HepG2 (cell line): ENCODE data around the gene HEATR1. TPM values are rescaled to one million over a fixed set of nuclear protein-coding genes. Genes with fewer than 3 reads are reported as not detected.

Experiments used
- ATAC-seq: fragments of 200-7000 bp; cut with Tn5 transposase; 3 replicates; pipeline ENCODE4 v1.9.1; 2020; ENCODE audit warnings: mild to moderate bottlenecking, moderate library complexity
- BruUV-seq: library from RNA; stranded (reverse); fragments of 400-500 nt; replicated peaks from 2 replicates; lab custom pipeline; 2021; lab: Mats Ljungman, UMichigan
- CTCF ChIA-PET: fragments of 300-600 bp; formaldehyde crosslinking; extraction: SDS; loops from one replicate; lab custom pipeline; 2021; ENCODE audit warnings: low total read pairs, inconsistent platforms, low intra/inter-chr PET ratio; lab: Yijun Ruan, JAX
- POLR2A ChIA-PET: fragments of 350-600 bp; sonication (Branson Sonifier 250); formaldehyde crosslinking; loops from one replicate; lab custom pipeline; 2020; ENCODE audit warnings: antibody characterized with exemption, inconsistent platforms; lab: Yijun Ruan, JAX
- DNase-seq: peaks from one replicate; pipeline ENCODE4 v3.0.0-alpha.2; 2015; ENCODE audit warnings: low spot score
- FAIRE-seq: peaks from 3 replicates; lab custom pipeline; 2011; peaks lifted over from hg19 to GRCh38; lab: Jason Lieb, UNC
- H2AFZ ChIP-seq: one replicate; pipeline ENCODE4 v1.6.1; 2011; ENCODE audit warnings: low read length, inconsistent platforms
- H3K27ac ChIP-seq: fragments of 300-600 bp; 3 replicates; pipeline ENCODE4 v1.8.0; 2011; ENCODE audit warnings: mixed run types, mild to moderate bottlenecking, mixed read lengths, low read length, inconsistent platforms; ENCODE audit not compliant: insufficient read depth; ENCODE audit errors: extremely low read length
- H3K27me3 ChIP-seq, 2 experiments: fragments of 200-600 bp in 1 of 2; 2 replicates in 1 of 2; 3 replicates in 1 of 2; pipeline versions ENCODE4 v1.6.0 to v1.8.0; 2011; ENCODE audit warnings: low read length in 2 of 2, mild to moderate bottlenecking in 2 of 2, moderate library complexity in 2 of 2, inconsistent platforms in 1 of 2; ENCODE audit not compliant: insufficient read depth in 2 of 2, control insufficient read depth in 1 of 2
- H3K36me3 ChIP-seq, 2 experiments: fragments of 200-600 bp in 1 of 2; replicated peaks in 1 of 2; 2 replicates in 1 of 2; 3 replicates in 1 of 2; pipeline versions ENCODE4 v1.5.1 to v1.8.0; 2011; ENCODE audit warnings: low read length in 2 of 2, inconsistent platforms in 1 of 2; ENCODE audit not compliant: insufficient read depth in 2 of 2, control insufficient read depth in 1 of 2
- H3K4me1 ChIP-seq: 2 replicates; pipeline ENCODE4 v1.5.1; 2012; ENCODE audit warnings: low read length, inconsistent platforms; ENCODE audit not compliant: insufficient read depth
- H3K4me2 ChIP-seq: 2 replicates; pipeline ENCODE4 v1.6.0; 2011; ENCODE audit warnings: low read depth, low read length, inconsistent platforms
- H3K4me3 ChIP-seq, 3 experiments: fragments of 200-600 bp in 1 of 3; sonication (generic), shearing (Covaris generic) in 1 of 3; replicated peaks in 1 of 3; 2 replicates each; pipeline ENCODE4 v1.5.1; 2011 to 2016; ENCODE audit warnings: low read length in 3 of 3, inconsistent platforms in 2 of 3, low read depth in 2 of 3, mild to moderate bottlenecking in 2 of 3, control low read depth in 1 of 3, mixed read lengths in 1 of 3; ENCODE audit not compliant: insufficient read depth in 1 of 3
- H3K79me2 ChIP-seq: one replicate; pipeline ENCODE4 v1.6.1; 2011; ENCODE audit warnings: low read length, inconsistent platforms; ENCODE audit not compliant: insufficient read depth
- H3K9ac ChIP-seq: 2 replicates; pipeline ENCODE4 v1.6.0; 2011; ENCODE audit warnings: mild to moderate bottlenecking, low read depth, low read length, inconsistent platforms; ENCODE audit not compliant: insufficient read depth
- H3K9me3 ChIP-seq: 2 replicates; pipeline ENCODE4 v1.5.1; 2012; ENCODE audit warnings: mild to moderate bottlenecking, low read length
- H4K20me1 ChIP-seq: 2 replicates; pipeline ENCODE4 v1.6.0; 2011; ENCODE audit warnings: inconsistent platforms, mild to moderate bottlenecking, low read length, moderate library complexity; ENCODE audit not compliant: insufficient read depth
- AKNA ChIP-seq: sonication (generic); formaldehyde crosslinking; IDR thresholded peaks from 2 replicates; pipeline ENCODE4 v1.4.0; 2020; ENCODE audit warnings: missing genetic modification reagents, borderline replicate concordance
- ARNTL ChIP-seq: sonication (generic); formaldehyde crosslinking; IDR thresholded peaks from 2 replicates; pipeline ENCODE4 v1.4.0; 2020; ENCODE audit warnings: mild to moderate bottlenecking, missing genetic modification reagents
- GFI1 ChIP-seq: sonication (generic); formaldehyde crosslinking; IDR thresholded peaks from 2 replicates; pipeline ENCODE4 v1.5.0; 2020; ENCODE audit warnings: missing genetic modification reagents, mild to moderate bottlenecking, borderline replicate concordance
- GLI4 ChIP-seq: sonication (generic); formaldehyde crosslinking; IDR thresholded peaks from 2 replicates; pipeline ENCODE4 v1.5.1; 2020; ENCODE audit warnings: missing genetic modification reagents, mild to moderate bottlenecking, moderate library complexity, borderline replicate concordance
- MLXIP ChIP-seq: sonication (generic); formaldehyde crosslinking; IDR thresholded peaks from 2 replicates; pipeline ENCODE4 v1.9.0; 2021; ENCODE audit warnings: missing genetic modification reagents, borderline replicate concordance
- MTA3 ChIP-seq: sonication (generic); formaldehyde crosslinking; IDR thresholded peaks from 2 replicates; pipeline ENCODE4 v1.4.0; 2020; ENCODE audit warnings: missing genetic modification reagents
- SIX1 ChIP-seq: sonication (generic); formaldehyde crosslinking; IDR thresholded peaks from 2 replicates; pipeline ENCODE4 v1.4.0; 2020; ENCODE audit warnings: missing genetic modification reagents, borderline replicate concordance
- SNAPC2 ChIP-seq: sonication (generic); formaldehyde crosslinking; IDR thresholded peaks from 2 replicates; pipeline ENCODE4 v1.8.1; 2022; ENCODE audit warnings: mild to moderate bottlenecking, missing genetic modification reagents
- TBX2 ChIP-seq: sonication (generic); formaldehyde crosslinking; IDR thresholded peaks from 2 replicates; pipeline ENCODE4 v1.5.0; 2020; ENCODE audit warnings: missing genetic modification reagents, mild to moderate bottlenecking, borderline replicate concordance
- ZNF251 ChIP-seq: sonication (generic); formaldehyde crosslinking; IDR thresholded peaks from 2 replicates; pipeline ENCODE4 v1.9.0; 2021; ENCODE audit warnings: mild to moderate bottlenecking, missing genetic modification reagents
- ZNF543 ChIP-seq: sonication (generic); formaldehyde crosslinking; IDR thresholded peaks from 2 replicates; pipeline ENCODE4 v1.4.0; 2020; ENCODE audit warnings: mild to moderate bottlenecking, missing genetic modification reagents
- ZNF546 ChIP-seq: sonication (generic); formaldehyde crosslinking; conservative IDR thresholded peaks from 2 replicates; pipeline ENCODE4 v1.8.1; 2023; ENCODE audit warnings: mild to moderate bottlenecking, missing genetic modification reagents
- ZNF557 ChIP-seq: sonication (generic); formaldehyde crosslinking; IDR thresholded peaks from 2 replicates; pipeline ENCODE4 v1.4.0; 2020; ENCODE audit warnings: missing genetic modification reagents
- ZNF563 ChIP-seq: sonication (generic); formaldehyde crosslinking; IDR thresholded peaks from 2 replicates; pipeline ENCODE4 v1.8.0; 2022; ENCODE audit warnings: mild to moderate bottlenecking, moderate library complexity, missing genetic modification reagents
- ZSCAN29 ChIP-seq: sonication (generic); formaldehyde crosslinking; conservative IDR thresholded peaks from 2 replicates; pipeline ENCODE4 v1.4.0; 2020; ENCODE audit warnings: mild to moderate bottlenecking, missing genetic modification reagents
- ZZZ3 ChIP-seq: sonication (generic); formaldehyde crosslinking; IDR thresholded peaks from 2 replicates; pipeline ENCODE4 v1.4.0; 2020; ENCODE audit warnings: missing genetic modification reagents, mild to moderate bottlenecking, borderline replicate concordance
- WGBS: methylation state at CpG from one replicate; pipeline ENCODE4 v1.1.6; 2017; ENCODE audit warnings: low lambda C conversion rate; 5-methylcytosine and 5-hydroxymethylcytosine counted together
- in situ Hi-C: cut with HindIII; loops from 2 replicates; pipeline ENCODE4 v1.10.0; 2017; ENCODE audit warnings: low pct_unique_long_range_greater_than_20kb; ENCODE audit not compliant: extremely low pct_ligation_motif_present
- intact Hi-C: fragments of 100-400 bp; cut with micrococcal nuclease; formaldehyde crosslinking; loops from one replicate; pipeline ENCODE4 v1.10.0; 2022; ENCODE audit not compliant: unreplicated experiment
- polyA plus RNA-seq, 8 experiments: library from polyadenylated mRNA; depleted of rRNA in 3 of 8; stranded (reverse) in 7 of 8; unstranded in 1 of 8; fragments of >200 nt; fragmentation: Illumina TruSeq in 4 of 8; extraction: Trizol in 4 of 8; gene quantifications; 2 replicates each; pipeline versions ENCODE4 v1.2.1 to v1.2.3, GENCODE V29; 2011 to 2016; ENCODE audit warnings: low read depth in 4 of 8, missing spikeins in 1 of 8, mixed read lengths in 1 of 8; ENCODE audit not compliant: insufficient read depth in 1 of 8
- total RNA-seq, 5 experiments: library from RNA; depleted of rRNA; stranded (reverse); fragments of >200 nt; fragmentation: Illumina TruSeq; extraction: Trizol; gene quantifications; 2 replicates each; pipeline ENCODE4 v1.2.3, GENCODE V29; 2016; ENCODE audit warnings: low read depth in 1 of 5

HEATR1 gene
- total and polyA plus RNA-seq, 2 of the 13 experiments (the other 11 are each of a cell fraction or from before 2014, with no cell fraction given): 10.2 to 45.8 TPM

- TF ChIP-seq AKNA (CRISPR knock-in tag): no peak
Measured at GRCh38 chr1:236636017-236636416, 31.7 kb upstream of the HEATR1 start (continued).

DNA sequence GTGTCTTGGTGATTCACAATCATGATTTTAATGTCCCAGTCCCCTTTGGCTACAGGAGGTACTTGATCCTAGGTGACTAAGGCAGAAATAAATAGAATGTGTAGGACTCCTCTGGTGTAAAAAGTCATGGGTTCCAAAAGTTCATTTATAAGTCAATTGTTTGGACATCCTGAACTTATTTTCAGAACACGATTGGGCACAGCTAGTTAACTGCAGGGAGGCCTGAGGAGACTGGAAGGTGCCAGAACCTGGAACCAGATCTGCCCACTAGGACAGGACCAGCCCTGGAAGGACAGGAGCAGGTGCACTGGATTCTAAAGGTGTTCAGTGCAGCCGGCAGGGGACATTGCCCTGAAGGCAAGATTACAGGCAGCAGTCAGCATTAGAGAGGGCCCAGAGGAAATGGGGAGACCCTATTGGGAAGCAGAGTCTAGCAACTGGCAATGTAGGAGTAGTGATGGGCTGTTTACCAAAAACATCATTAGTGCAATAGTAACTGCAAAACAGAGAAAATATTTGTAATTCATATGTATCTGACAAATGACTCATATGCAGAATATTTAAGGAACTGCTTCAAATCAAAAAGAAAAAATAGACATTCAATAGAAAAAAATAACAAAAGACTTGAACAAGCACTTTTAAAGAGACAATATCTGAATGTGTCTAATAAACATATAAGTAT lies 23.6 kb upstream of the HEATR1 start:
- ATAC-seq (no peak), FAIRE-seq (no peak), DNase-seq (no peak)
- ChIA-PET POLR2A (no interaction called here), CTCF (no interaction called here)
- whole genome bisulfite sequencing: 0% methylated on average over 2 of the region's 2 CpGs
- Histone ChIP-seq H3K79me2 (no peaks in the 10 kb centered on the region), H3K4me3 (no peak overlapping the region), H3K27ac (no peak overlapping the region), H2AFZ (no peak overlapping the region), H3K4me2 (no peak overlapping the region), H3K27me3 (peaks cover 0 to 6% of the 10 kb centered on the region in 2 experiments; a peak in 1 of 5 replicates), H4K20me1 (no peaks in the 10 kb centered on the region), H3K9me3 (peaks cover under 1% of the 10 kb centered on the region; the same call in 1 of the 2 replicates), H3K9ac (no peak overlapping the region), H3K4me1 (no peaks in the 10 kb centered on the region), H3K36me3 (no peaks in the 10 kb centered on the region)
- in situ Hi-C loops (no loop called here), intact Hi-C loops (no loop called here)
- no TSS peak for BruUV-seq
- TF ChIP-seq GLI4 (CRISPR knock-in tag) (no peak), ZNF563 (CRISPR knock-in tag) (no peak), ARNTL (CRISPR knock-in tag) (no peak), ZNF546 (CRISPR knock-in tag) (no peak), SNAPC2 (CRISPR knock-in tag) (no peak), ZNF251 (CRISPR knock-in tag) (no peak), ZNF543 (CRISPR knock-in tag) (no peak), MLXIP (CRISPR knock-in tag) (no peak), ZSCAN29 (CRISPR knock-in tag) (no peak), SIX1 (CRISPR knock-in tag) (no peak), GFI1 (no peak), TBX2 (CRISPR knock-in tag) (no peak), ZNF557 (CRISPR knock-in tag) (no peak), MTA3 (CRISPR knock-in tag) (no peak), ZZZ3 (no peak)
